ENCODE results near the gene TTYH2.

DNA sequence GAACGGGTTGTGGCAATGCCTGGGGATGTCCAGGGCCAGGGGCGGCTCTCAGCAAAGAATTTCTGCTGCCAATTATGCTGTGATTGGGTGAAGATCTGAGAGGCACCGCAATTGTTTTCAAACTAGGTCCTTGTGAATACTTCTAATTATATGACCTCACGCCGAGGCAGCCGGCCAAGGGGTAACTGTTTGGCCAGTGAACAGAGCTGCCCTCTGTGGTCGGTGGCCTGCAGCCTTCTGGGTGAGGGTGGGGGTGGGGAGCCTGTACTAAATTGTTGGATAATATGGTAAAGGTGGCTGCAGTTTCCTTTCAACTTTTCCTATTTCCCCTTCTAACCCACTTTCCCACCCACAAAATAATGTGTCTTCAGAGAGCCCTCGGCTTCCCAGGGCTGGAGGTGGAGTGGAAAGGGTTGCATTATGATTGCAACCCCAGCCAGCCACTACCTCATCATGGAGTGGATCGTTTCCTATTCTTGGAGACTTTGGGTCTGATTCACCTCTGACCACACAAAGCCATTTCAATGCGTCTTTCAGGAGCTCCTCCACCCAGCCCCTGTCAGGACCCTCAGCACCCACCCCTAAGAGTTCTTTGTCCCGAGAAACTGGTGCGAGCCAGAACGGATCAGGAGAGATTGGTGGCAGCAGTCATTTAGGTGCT is 58.7 kb downstream of the TTYH2 start:
- TF ChIP-seq, protein P1, sequence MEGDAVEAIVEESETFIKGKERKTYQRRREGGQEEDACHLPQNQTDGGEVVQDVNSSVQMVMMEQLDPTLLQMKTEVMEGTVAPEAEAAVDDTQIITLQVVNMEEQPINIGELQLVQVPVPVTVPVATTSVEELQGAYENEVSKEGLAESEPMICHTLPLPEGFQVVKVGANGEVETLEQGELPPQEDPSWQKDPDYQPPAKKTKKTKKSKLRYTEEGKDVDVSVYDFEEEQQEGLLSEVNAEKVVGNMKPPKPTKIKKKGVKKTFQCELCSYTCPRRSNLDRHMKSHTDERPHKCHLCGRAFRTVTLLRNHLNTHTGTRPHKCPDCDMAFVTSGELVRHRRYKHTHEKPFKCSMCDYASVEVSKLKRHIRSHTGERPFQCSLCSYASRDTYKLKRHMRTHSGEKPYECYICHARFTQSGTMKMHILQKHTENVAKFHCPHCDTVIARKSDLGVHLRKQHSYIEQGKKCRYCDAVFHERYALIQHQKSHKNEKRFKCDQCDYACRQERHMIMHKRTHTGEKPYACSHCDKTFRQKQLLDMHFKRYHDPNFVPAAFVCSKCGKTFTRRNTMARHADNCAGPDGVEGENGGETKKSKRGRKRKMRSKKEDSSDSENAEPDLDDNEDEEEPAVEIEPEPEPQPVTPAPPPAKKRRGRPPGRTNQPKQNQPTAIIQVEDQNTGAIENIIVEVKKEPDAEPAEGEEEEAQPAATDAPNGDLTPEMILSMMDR (IDR thresholded peaks at IDR 0.05), result no peak
- TF ChIP-seq POLR2A (IDR thresholded peaks at IDR 0.05), result no peak

Data from uterus (tissue), 2 donors.